ENCODE data around the gene NUMA1. TPM values are rescaled to one million over a fixed set of nuclear protein-coding genes. Genes with fewer than 3 reads are reported as not detected.
A peak's percentile ranks its signal among the peaks of the same experiment; 100 is the strongest.

The NUMA1 gene
- total and polyA plus RNA-seq, 2 experiments from 2014 or later = 33.2 to 104 TPM

GRCh38 chr11:72072348-72072747 is 8.0 kb downstream of the NUMA1 start:
- ATAC-seq = no peak
- no peaks in the 10 kb centered on the region for H3K9me3 Mint-ChIP-seq
- no peak overlapping the region for H3K4me3 ChIP-seq

More at GRCh38 chr11:72072348-72072747, 8.0 kb downstream of the NUMA1 start:
- Mint-ChIP-seq H3K27me3 (ENCODE audit: insufficient read depth, low read depth, poor library complexity) (peaks cover 5% of the 10 kb centered on the region), H3K36me3 (ENCODE audit: low read depth) (peaks cover 20% of the 10 kb centered on the region), H3K4me1 (peaks cover 34% of the 10 kb centered on the region), H3K4me3 (no peak overlapping the region), H3K27ac (0 out of 2 replicates have a peak overlapping the region, but pooled peaks have one; percentile 13)
- peaks cover 91% of the 10 kb centered on the region for H3K79me2 ChIP-seq (replicated peaks; ENCODE audit: insufficient read depth)
- DNase-seq (ENCODE audit: low spot score) = peak; percentile 12
- no peak overlapping the region for H2AFZ ChIP-seq
- no peaks in the 10 kb centered on the region for H3K9me2 ChIP-seq (ENCODE audit: insufficient read depth)
- H3K27me3 ChIP-seq (ENCODE audit: insufficient read depth) = no peaks in the 10 kb centered on the region
- H4K20me1 ChIP-seq (replicated peaks; ENCODE audit: insufficient read depth) = peaks cover 43% of the 10 kb centered on the region
- H3F3A ChIP-seq (replicated peaks; ENCODE audit: low read depth) = no peaks in the 10 kb centered on the region
- TF ChIP-seq, protein P1, sequence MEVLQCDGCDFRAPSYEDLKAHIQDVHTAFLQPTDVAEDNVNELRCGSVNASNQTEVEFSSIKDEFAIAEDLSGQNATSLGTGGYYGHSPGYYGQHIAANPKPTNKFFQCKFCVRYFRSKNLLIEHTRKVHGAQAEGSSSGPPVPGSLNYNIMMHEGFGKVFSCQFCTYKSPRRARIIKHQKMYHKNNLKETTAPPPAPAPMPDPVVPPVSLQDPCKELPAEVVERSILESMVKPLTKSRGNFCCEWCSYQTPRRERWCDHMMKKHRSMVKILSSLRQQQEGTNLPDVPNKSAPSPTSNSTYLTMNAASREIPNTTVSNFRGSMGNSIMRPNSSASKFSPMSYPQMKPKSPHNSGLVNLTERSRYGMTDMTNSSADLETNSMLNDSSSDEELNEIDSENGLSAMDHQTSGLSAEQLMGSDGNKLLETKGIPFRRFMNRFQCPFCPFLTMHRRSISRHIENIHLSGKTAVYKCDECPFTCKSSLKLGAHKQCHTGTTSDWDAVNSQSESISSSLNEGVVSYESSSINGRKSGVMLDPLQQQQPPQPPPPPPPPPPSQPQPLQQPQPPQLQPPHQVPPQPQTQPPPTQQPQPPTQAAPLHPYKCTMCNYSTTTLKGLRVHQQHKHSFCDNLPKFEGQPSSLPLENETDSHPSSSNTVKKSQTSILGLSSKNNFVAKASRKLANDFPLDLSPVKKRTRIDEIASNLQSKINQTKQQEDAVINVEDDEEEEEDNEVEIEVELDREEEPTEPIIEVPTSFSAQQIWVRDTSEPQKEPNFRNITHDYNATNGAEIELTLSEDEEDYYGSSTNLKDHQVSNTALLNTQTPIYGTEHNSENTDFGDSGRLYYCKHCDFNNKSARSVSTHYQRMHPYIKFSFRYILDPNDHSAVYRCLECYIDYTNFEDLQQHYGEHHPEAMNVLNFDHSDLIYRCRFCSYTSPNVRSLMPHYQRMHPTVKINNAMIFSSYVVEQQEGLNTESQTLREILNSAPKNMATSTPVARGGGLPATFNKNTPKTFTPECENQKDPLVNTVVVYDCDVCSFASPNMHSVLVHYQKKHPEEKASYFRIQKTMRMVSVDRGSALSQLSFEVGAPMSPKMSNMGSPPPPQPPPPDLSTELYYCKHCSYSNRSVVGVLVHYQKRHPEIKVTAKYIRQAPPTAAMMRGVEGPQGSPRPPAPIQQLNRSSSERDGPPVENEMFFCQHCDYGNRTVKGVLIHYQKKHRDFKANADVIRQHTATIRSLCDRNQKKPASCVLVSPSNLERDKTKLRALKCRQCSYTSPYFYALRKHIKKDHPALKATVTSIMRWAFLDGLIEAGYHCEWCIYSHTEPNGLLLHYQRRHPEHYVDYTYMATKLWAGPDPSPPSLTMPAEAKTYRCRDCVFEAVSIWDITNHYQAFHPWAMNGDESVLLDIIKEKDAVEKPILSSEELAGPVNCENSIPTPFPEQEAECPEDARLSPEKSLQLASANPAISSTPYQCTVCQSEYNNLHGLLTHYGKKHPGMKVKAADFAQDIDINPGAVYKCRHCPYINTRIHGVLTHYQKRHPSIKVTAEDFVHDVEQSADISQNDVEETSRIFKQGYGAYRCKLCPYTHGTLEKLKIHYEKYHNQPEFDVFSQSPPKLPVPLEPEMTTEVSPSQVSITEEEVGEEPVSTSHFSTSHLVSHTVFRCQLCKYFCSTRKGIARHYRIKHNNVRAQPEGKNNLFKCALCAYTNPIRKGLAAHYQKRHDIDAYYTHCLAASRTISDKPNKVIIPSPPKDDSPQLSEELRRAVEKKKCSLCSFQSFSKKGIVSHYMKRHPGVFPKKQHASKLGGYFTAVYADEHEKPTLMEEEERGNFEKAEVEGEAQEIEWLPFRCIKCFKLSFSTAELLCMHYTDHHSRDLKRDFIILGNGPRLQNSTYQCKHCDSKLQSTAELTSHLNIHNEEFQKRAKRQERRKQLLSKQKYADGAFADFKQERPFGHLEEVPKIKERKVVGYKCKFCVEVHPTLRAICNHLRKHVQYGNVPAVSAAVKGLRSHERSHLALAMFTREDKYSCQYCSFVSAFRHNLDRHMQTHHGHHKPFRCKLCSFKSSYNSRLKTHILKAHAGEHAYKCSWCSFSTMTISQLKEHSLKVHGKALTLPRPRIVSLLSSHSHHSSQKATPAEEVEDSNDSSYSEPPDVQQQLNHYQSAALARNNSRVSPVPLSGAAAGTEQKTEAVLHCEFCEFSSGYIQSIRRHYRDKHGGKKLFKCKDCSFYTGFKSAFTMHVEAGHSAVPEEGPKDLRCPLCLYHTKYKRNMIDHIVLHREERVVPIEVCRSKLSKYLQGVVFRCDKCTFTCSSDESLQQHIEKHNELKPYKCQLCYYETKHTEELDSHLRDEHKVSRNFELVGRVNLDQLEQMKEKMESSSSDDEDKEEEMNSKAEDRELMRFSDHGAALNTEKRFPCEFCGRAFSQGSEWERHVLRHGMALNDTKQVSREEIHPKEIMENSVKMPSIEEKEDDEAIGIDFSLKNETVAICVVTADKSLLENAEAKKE (CRISPR knock-in tag; IDR thresholded peaks at IDR 0.05) = no peak
- TF ChIP-seq CREB1 (CRISPR knock-in tag; IDR thresholded peaks at IDR 0.05; ENCODE audit: low read depth) = no peak
- TF ChIP-seq ZNF331 (CRISPR knock-in tag; IDR thresholded peaks at IDR 0.05; ENCODE audit: low read depth) = no peak
- no peak for TF ChIP-seq EZH2 (IDR thresholded peaks at IDR 0.05; ENCODE audit: low read depth, unreplicated experiment)
- no peak for TF ChIP-seq EZH2phosphoT487 (IDR thresholded peaks at IDR 0.05; ENCODE audit: unreplicated experiment)
- TF ChIP-seq STAT1 (IDR thresholded peaks at IDR 0.05; ENCODE audit: unreplicated experiment) = no peak
- no peak for TF ChIP-seq REST (IDR thresholded peaks at IDR 0.05; ENCODE audit: unreplicated experiment)
- H3K36me3 ChIP-seq (ENCODE audit: insufficient read depth) = no peaks in the 10 kb centered on the region
- H3K4me2 ChIP-seq = no peak overlapping the region
- 0 out of 2 replicates have a peak overlapping the region, but pooled peaks have one; percentile 59 for H3K27ac ChIP-seq (ENCODE audit: low read depth)
- H3K4me1 ChIP-seq (ENCODE audit: insufficient read depth) = peaks cover 13% of the 10 kb centered on the region; the same call in 1 of the 2 replicates
